H1 (cell line): Measurements from ENCODE around the gene CAPN3. TPM values are rescaled to one million over a fixed set of nuclear protein-coding genes. Genes with fewer than 3 reads are reported as not detected.

ENCODE experiments used
- SUZ12 ChIP-seq: fragments of 200-600 bp; sonication (generic); IDR thresholded peaks from 2 replicates; pipeline ENCODE4 v1.6.1; 2012; ENCODE audit warnings: mild to moderate bottlenecking, inconsistent platforms, low read length, moderate library complexity, mixed read lengths
- TAF7 ChIP-seq: optimal IDR thresholded peaks from 2 replicates; pipeline ENCODE3; 2011; ENCODE audit warnings: low read depth, mild to moderate bottlenecking, inconsistent platforms, low read length, moderate library complexity, borderline replicate concordance
- polyA plus RNA-seq, 7 experiments: library from polyadenylated mRNA; depleted of rRNA in 3 of 7; stranded (reverse) in 5 of 7; unstranded in 2 of 7; fragments of >200 nt in 5 of 7; fragments of 200-250 nt in 2 of 7; gene quantifications; 1 replicate in 5 of 7; 2 replicates in 1 of 7; 4 replicates in 1 of 7; pipeline versions ENCODE4 v1.2.1 to v1.2.3, GENCODE V29; 2011 to 2013; ENCODE audit warnings: missing spikeins in 2 of 7, mixed read lengths in 2 of 7
- total RNA-seq: library from RNA; stranded (reverse); fragmentation: NEBNext Ultra II Directional; extraction: Animal tissue kit (Norgen Biotek cat#: 25700); gene quantifications from 2 replicates; pipeline ENCODE4 v1.2.1, GENCODE V29; 2021

The CAPN3 gene
- total and polyA plus RNA-seq, 2 of the 8 experiments (the other 6 are each of a cell fraction or from before 2014, with no cell fraction given) = 0.80 to 2.1 TPM

DNA sequence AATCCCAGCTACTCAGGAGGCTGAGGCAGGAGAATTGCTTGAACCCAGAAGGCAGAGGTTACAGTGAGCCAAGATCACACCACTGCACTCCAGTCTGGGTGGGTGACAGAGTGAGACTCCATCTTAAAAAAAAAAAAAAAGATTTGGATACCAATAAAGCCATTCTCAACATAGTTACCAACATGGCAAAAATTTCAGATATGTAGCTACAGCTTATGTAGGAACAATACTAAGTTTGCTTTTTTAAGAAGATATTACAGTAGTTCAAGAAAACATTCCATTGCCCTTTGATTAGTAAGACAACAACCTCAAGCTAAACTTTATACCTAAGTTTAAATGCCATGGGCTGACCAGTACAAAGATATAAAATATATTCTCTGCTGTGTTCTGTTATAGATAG, 97.2 kb downstream of the CAPN3 start (continued):
- no peak for TF ChIP-seq SUZ12
- TF ChIP-seq TAF7 = no peak
- TF ChIP-seq, all 59 proteins: peak for 0
